Measurements from ENCODE around the gene MRTFA. TPM values are rescaled to one million over a fixed set of nuclear protein-coding genes. Genes with fewer than 3 reads are reported as not detected.

MRTFA gene
- total RNA-seq, 2 experiments from 2014 or later, result 55.3 to 58.9 TPM

DNA sequence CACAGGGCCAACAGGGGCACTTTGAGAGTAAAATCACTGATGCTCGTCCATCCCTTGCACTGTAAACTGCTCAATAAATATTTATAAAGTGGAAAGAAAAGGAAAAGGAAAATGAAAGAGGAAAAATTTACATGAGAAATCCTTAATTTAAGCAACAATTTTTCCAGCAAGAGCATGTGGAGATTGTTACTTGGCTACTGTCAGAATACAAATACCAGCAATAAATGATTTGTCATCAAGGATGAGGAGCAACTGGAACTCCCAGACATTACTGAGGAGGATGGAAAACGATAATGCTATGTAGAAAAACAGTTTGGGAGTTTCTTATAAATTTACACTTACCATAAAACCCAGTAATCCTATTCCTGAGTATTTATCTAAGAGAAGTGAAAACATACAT is 143.1 kb downstream of the MRTFA start:
- no peak overlapping the region for H3K4me3 Mint-ChIP-seq
- intact Hi-C loops (cut with DNase I, micrococcal nuclease), result no loop called here
- ChIA-PET CTCF (interaction anchor here (1.0 kb wide), 1 partner anchor 57 kb away, joined by 3 read pairs; no protein-coding TSS in a partner anchor), POLR2A (no interaction called here)
- H3K27me3 Mint-ChIP-seq, result no peaks in the 10 kb centered on the region
- no peaks in the 10 kb centered on the region for H3K9me3 Mint-ChIP-seq
- no peak for DNase-seq
- Histone ChIP-seq H3K27me3 (ENCODE audit: control insufficient read depth in 1 of 2, insufficient read depth in 2 of 2, low read length in 2 of 2) (no peaks in the 10 kb centered on the region), H3K27ac (ENCODE audit: low read depth in 1 of 2, low read length in 2 of 2) (peak overlapping the region in 1 of 2 donors; percentile 49), H3K36me3 (ENCODE audit: insufficient read depth, low read length) (peaks cover 2% of the 10 kb centered on the region), H3K4me3 (ENCODE audit: low read length) (no peak overlapping the region), H3K9me3 (ENCODE audit: control insufficient read depth in 1 of 2, insufficient read depth in 1 of 2, low read length in 2 of 2) (no peaks in the 10 kb centered on the region), H3K4me1 (ENCODE audit: insufficient read depth, low read length) (no peaks in the 10 kb centered on the region)
- H3K27ac Mint-ChIP-seq, result peak overlapping the region; percentile 76
- H3K4me1 Mint-ChIP-seq (ENCODE audit: low read depth), result peaks cover 45% of the 10 kb centered on the region
- no peak for TF ChIP-seq CTCF (IDR thresholded peaks at IDR 0.05)
- ATAC-seq (ENCODE audit: poor library complexity), result no peak
- peaks cover 9% of the 10 kb centered on the region for H3K36me3 Mint-ChIP-seq (ENCODE audit: low read depth)

DNA sequence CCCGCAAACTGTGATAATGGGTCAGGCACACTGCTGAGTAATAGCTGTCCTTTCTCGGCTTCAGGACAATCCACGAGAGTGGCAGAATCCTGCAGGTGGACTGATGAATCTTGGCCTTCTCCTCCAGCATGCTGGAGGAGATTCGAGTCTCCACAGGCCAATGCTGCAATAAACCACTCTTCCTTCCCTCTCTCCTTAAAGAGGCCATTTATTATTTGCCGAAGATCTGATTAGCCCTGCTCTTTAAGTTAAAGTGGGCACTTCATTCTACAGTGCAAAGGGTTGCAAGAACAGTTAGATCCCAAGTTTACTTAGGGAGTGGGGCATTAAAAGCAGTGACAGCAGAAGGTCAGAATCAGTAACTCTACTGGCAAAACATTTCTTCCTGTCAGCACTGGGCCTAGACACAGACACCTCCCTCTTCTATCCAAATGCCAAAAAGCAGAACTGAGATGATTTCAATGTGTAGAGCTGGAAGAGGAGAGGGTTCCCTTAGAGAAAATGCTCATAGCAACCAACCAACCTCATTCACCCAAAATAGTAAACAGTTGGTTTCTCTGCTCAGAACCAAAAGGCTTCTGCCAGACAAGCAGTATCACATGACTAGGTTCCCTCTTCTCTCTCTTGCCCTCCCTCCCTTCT is 144.4 kb downstream of the MRTFA start:
- Mint-ChIP-seq H3K4me1 (ENCODE audit: low read depth) (peaks cover 49% of the 10 kb centered on the region), H3K27me3 (no peaks in the 10 kb centered on the region), H3K27ac (peak overlapping the region; percentile 76), H3K4me3 (no peak overlapping the region), H3K9me3 (no peaks in the 10 kb centered on the region), H3K36me3 (ENCODE audit: low read depth) (peaks cover 14% of the 10 kb centered on the region)
- POLR2A ChIA-PET, result interaction anchor here (0.7 kb wide), 1 partner anchor 40 kb away, joined by 3 read pairs; no protein-coding TSS in a partner anchor
- H3K4me3 ChIP-seq (ENCODE audit: low read length), result no peak overlapping the region
- H3K27ac ChIP-seq (ENCODE audit: low read depth in 1 of 2, low read length in 2 of 2), result no peak overlapping the region
- peaks cover 2% of the 10 kb centered on the region for H3K36me3 ChIP-seq (ENCODE audit: insufficient read depth, low read length)
- ATAC-seq (ENCODE audit: poor library complexity) (peak; percentile 85), DNase-seq (peak in 3 of 14 experiments; percentile 50 to 67 (median 63))
- TF ChIP-seq CTCF (IDR thresholded peaks at IDR 0.05), result no peak
- H3K4me1 ChIP-seq (ENCODE audit: insufficient read depth, low read length), result no peaks in the 10 kb centered on the region
- no peaks in the 10 kb centered on the region for H3K27me3 ChIP-seq (ENCODE audit: control insufficient read depth in 1 of 2, insufficient read depth in 2 of 2, low read length in 2 of 2)
- CTCF ChIA-PET, result interaction anchor here (1.0 to 1.5 kb wide), 2 partner anchors 20 to 155 kb away, joined by 3 read pairs; no protein-coding TSS in a partner anchor
- intact Hi-C loops (cut with DNase I, micrococcal nuclease), result no loop called here
- no peaks in the 10 kb centered on the region for H3K9me3 ChIP-seq (ENCODE audit: control insufficient read depth in 1 of 2, insufficient read depth in 1 of 2, low read length in 2 of 2)

DNA sequence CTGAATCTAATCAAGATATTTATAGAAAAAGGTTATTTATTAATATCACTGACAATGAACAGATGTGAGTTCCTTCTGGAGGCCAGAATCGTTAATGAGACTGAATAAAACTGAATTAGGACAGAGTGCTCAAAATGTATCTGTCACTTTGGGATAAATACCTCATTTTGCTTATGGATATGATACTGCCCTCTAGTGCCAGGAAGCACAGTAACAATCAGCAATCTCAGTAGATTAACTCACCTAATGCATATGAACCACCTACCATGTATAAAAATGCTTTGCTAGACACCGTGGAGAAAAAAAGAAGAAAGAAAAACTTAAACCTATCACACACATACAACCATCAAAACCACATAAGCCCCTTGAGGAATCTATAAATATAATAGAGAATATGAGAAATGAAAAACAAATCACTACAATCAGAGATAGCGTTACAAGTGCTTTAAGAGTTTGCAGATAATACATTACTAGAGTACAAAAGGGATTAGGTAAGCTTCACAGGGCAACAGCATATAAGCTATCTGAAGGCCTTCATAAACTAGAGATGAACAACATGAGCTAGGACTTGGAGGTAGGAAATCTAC is 148.8 kb downstream of the MRTFA start:
- peaks cover 52% of the 10 kb centered on the region for H3K4me1 Mint-ChIP-seq (ENCODE audit: low read depth)
- no peaks in the 10 kb centered on the region for H3K9me3 ChIP-seq (ENCODE audit: control insufficient read depth in 1 of 2, insufficient read depth in 1 of 2, low read length in 2 of 2)
- peaks cover 5% of the 10 kb centered on the region for H3K4me1 ChIP-seq (ENCODE audit: insufficient read depth, low read length)
- peak; percentile 91 for TF ChIP-seq CTCF (IDR thresholded peaks at IDR 0.05)
- H3K36me3 ChIP-seq (ENCODE audit: insufficient read depth, low read length), result peaks cover 2% of the 10 kb centered on the region
- no peak overlapping the region for H3K27ac ChIP-seq (ENCODE audit: low read depth in 1 of 2, low read length in 2 of 2)
- peak overlapping the region; percentile 4 for H3K27ac Mint-ChIP-seq
- ATAC-seq (ENCODE audit: poor library complexity) (peak; percentile 53), DNase-seq (peak in 3 of 14 experiments; percentile 51 to 68 (median 62))
- H3K9me3 Mint-ChIP-seq, result no peaks in the 10 kb centered on the region
- H3K36me3 Mint-ChIP-seq (ENCODE audit: low read depth), result peaks cover 14% of the 10 kb centered on the region
- ChIA-PET POLR2A (interaction anchor here (0.6 to 3.1 kb wide), 8 partner anchors 24 to 411 kb away, joined by 3 to 16 read pairs (median 3); partner anchors contain the start of gene MRTFA), CTCF (interaction anchor here (0.7 to 3.7 kb wide), 8 partner anchors 27 to 165 kb away, joined by 3 to 39 read pairs (median 3); no protein-coding TSS in a partner anchor)
- H3K4me3 ChIP-seq (ENCODE audit: low read length), result no peak overlapping the region
- H3K27me3 ChIP-seq (ENCODE audit: control insufficient read depth in 1 of 2, insufficient read depth in 2 of 2, low read length in 2 of 2), result no peaks in the 10 kb centered on the region
- no peaks in the 10 kb centered on the region for H3K27me3 Mint-ChIP-seq
- H3K4me3 Mint-ChIP-seq, result no peak overlapping the region
- intact Hi-C loops (cut with DNase I, micrococcal nuclease), result loop anchor here (1.0 to 2.0 kb wide), 2 partner anchors 25 to 50 kb away; no protein-coding TSS in a partner anchor

Data from CD4-positive, alpha-beta T cell (primary cell).